ENCODE data around the gene NACC1.

NACC1 gene

GRCh38 chr19:13118424-13119193 lies 545 bp downstream of the NACC1 start:
- DNase-seq (ENCODE audit: low read depth in 3 of 3, low spot score in 1 of 3): no peak

- no peak for DNase-seq (ENCODE audit: low read depth in 3 of 3, low spot score in 1 of 3)
These were observed 1.6 kb downstream of the NACC1 start for GRCh38 chr19:13119627-13120026.

- no peak for DNase-seq (ENCODE audit: low read depth in 3 of 3, low spot score in 1 of 3)
These were observed 2.0 kb downstream of the NACC1 start for GRCh38 chr19:13120031-13120430.

GRCh38 chr19:13120817-13121216 lies 2.8 kb downstream of the NACC1 start:
- DNase-seq (ENCODE audit: low read depth in 3 of 3, low spot score in 1 of 3): no peak

- no peak for DNase-seq (ENCODE audit: low read depth in 3 of 3, low spot score in 1 of 3)
These were observed 3.6 kb downstream of the NACC1 start for GRCh38 chr19:13121551-13122274.

DNA sequence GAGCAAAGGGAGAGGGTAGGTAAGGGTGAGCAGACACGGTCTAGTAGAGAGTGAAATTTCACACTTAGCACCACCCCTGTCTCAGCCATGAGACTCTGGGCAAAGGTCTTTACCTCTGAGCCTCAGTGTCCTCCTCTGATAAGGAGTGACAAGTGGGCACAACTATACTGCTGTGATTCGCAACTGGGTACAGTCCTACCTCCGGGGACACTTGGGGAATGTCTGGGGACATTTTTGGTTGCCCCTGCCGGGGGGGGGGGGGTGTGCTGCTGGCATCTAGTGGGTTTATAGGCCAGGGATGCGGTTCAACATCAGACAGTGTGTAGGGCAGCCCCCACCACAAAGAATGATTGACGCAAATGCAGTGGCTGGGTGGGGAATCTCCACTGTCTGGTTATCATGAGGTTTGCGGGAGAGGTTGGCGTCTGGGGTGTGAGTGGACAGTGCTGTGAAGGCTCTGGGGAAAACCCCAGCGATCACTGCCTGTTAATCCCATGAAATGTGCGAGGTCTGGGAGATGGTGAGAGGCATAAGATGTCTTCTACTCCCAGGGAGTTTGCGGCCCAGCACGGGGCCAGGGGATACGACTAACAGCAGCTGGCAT lies 4.3 kb downstream of the NACC1 start:
- no peak for DNase-seq (ENCODE audit: low read depth in 3 of 3, low spot score in 1 of 3)

DNA sequence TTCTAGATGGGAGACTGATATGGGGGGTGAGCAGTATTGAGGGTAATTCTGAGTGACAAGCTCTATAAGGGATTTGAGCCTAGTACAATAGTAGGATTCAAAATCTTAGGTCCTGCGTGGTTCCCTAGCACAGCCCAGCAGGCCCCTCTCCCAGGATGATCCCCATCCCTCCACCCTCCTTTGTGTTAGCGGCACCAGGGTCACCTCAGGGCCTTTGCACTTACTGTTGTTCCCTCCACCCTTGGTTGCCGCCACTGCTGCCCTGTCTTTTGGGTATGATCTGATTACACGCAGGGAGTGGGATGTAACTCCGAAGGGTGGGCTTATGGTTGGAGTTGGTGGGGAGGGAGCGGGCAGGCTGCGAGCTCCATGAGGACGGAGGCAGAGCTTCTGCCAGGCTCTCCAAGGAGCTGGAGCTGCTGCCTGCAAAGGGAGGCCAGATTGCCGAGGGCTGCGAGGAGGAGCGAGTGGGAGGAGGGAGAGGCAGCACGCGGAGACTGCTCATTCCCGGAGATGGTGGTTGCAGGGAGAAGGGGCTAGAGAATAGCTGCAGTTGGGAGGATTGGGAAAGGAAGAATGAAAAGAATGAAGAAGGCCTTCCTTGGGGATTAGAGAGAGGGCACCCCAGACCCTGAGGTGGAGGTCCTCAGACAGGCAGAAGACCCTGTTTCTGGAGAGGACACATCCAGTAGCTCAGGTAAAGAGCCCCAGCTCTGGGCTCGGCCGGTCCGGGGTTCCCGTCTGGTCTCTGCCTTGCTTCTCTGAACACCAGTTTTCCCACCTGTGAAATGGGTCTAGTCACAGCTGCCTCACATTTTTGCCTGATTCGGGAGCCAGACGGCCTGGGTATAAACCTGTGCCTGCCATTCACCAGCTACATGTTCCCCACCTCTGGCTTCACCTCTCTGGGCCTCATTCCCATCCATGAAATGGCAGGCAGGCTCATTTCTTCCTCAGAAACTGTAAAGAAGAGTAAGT lies 5.2 kb downstream of the NACC1 start:
- no peak for DNase-seq (ENCODE audit: low read depth in 3 of 3, low spot score in 1 of 3)

DNA sequence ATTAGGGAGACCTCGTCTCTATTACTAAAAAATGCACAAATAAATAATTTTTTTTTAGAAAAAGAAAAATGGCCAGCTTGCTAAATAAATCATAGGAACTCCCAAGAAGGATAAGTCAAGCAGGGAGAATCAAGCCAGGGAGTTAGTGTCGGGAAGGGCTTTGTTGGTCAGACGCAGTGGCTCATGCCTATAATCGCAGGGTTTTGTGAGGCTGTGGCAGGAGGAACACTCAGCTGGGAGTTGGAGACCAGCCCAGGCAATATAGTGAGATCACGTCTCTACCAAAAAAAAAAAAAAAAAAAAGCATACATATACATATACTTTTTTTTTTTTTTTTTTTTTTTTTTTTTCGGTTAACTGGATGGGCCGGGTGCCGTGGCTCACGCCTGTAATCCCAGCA lies 9.0 kb downstream of the NACC1 start:
- DNase-seq (ENCODE audit: low read depth in 3 of 3, low spot score in 1 of 3): no peak

- no peak for DNase-seq (ENCODE audit: low read depth in 3 of 3, low spot score in 1 of 3)
These were observed 9.9 kb downstream of the NACC1 start for GRCh38 chr19:13127811-13128575.

DNA sequence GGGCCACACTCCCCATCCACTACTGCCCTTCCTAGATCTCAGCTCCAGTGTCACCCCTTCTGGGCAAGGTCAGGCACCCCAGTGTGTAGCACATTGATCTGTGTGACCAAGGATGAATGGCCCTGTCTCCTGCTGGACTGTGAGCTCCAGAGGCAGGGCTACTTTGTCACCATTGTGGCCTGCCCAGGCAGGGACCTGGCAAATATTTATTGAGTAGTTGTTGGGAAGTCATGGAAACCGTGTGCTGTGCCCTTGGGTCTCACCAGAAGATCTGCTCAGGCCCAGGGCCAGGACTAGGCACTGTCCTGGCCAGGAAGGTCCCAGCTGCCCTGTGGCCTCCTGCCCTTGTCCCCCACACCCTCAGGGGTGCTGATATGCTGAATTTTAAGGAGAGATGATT lies 10.5 kb downstream of the NACC1 start:
- no peak for DNase-seq (ENCODE audit: low read depth in 3 of 3, low spot score in 1 of 3)

DNA sequence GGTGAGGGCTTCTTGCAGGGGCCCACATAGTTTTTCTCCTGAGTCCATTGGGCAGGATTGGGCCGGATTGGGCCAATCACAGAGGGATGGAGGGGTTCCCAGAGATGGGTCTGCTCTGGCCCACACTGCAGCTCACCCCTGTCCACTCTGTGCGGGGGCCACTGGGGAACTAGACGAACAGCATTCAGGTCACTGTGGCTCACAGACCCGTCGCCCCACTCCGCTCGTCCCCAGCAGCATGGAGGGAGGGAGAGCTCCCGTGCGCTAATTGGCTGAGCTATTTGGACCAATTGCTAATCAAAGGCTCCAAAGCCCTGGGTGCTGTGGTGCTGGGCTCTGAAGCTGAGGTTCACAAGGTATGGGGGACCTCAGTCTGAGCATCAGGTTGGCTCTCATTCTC lies 11.3 kb downstream of the NACC1 start:
- no peak for DNase-seq (ENCODE audit: low read depth in 3 of 3, low spot score in 1 of 3)

- no peak for DNase-seq (ENCODE audit: low read depth in 3 of 3, low spot score in 1 of 3)
These were observed 12.9 kb downstream of the NACC1 start for GRCh38 chr19:13130886-13131490.

DNA sequence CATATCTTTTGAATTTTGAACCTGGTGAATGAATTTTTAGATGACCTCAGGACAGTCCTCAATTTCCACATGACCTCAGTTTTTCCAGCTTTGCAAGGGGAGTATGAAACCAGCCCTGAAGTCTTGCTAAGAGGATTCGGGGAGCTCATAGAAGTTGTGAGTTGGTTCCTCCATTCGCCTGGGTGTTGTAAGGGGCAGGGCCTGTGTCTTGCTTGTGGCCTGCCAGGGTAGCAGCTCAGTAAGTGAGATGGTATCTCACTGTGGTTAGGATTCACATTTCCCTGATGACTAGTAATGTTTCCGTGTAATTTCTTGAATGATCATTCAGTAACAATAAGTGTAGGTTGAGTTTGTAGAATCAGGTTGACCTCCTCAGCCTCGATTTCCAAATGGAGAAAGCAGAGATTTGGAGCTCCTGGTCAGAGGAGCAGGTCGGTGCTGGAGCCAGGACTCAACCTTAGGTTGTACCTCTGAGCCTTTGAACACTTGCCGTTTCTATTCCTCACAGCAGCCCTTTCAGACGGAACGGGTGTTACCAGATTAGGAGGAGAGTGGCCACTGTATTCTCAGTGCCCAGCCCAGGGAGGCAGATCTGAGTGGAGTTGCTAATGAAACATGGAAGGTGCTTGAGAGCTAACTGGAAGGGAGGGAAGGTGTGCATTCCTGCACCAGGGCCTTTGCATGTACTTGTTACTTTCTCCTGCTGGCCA lies 14.6 kb downstream of the NACC1 start:
- no peak for DNase-seq (ENCODE audit: low read depth in 3 of 3, low spot score in 1 of 3)

GRCh38 chr19:13133241-13133870 lies 15.3 kb downstream of the NACC1 start:
- DNase-seq (ENCODE audit: low read depth in 3 of 3, low spot score in 1 of 3): no peak

GRCh38 chr19:13134626-13135025 lies 16.6 kb downstream of the NACC1 start:
- DNase-seq (ENCODE audit: low read depth in 3 of 3, low spot score in 1 of 3): no peak

- DNase-seq (ENCODE audit: low read depth in 3 of 3, low spot score in 1 of 3): no peak
These were observed 17.3 kb downstream of the NACC1 start for GRCh38 chr19:13135068-13136062.

DNA sequence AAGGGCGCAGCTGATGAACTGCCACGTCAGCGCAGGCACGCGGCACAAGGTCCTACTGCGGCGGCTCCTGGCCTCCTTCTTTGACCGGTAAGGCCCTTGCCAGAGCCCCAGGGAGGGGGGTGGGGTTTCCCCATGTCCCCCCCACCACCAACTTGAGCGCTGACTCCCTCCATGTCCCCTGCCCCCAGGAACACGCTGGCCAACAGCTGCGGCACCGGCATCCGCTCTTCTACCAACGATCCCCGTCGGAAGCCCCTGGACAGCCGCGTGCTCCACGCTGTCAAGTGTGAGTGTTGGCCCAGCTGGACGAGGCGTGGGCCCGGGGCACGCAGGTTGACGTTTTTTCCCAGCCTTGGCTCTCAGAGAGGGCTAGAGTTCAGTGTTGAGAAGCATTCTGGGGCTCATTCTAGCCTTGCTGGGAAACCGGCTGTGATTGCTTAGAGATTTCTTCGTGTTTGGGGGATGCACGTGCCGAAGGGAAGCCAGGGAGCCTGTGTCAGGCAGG lies 19.3 kb downstream of the NACC1 start:
- DNase-seq (ENCODE audit: low read depth in 3 of 3, low spot score in 1 of 3): no peak

Measured in stimulated activated CD4-positive, alpha-beta T cell treated with anti-CD3 and anti-CD28 coated beads, TNF-alpha, amount 100 ng/mL, for 1 hour (primary cell).